SW 1271 (cell line): ENCODE results near the gene KCNQ1.

ENCODE experiments used
- DNase-seq, 2 experiments: peaks; one replicate each; lab custom pipeline; 2025; lab: John Stamatoyannopoulos, UW

KCNQ1 gene

DNA sequence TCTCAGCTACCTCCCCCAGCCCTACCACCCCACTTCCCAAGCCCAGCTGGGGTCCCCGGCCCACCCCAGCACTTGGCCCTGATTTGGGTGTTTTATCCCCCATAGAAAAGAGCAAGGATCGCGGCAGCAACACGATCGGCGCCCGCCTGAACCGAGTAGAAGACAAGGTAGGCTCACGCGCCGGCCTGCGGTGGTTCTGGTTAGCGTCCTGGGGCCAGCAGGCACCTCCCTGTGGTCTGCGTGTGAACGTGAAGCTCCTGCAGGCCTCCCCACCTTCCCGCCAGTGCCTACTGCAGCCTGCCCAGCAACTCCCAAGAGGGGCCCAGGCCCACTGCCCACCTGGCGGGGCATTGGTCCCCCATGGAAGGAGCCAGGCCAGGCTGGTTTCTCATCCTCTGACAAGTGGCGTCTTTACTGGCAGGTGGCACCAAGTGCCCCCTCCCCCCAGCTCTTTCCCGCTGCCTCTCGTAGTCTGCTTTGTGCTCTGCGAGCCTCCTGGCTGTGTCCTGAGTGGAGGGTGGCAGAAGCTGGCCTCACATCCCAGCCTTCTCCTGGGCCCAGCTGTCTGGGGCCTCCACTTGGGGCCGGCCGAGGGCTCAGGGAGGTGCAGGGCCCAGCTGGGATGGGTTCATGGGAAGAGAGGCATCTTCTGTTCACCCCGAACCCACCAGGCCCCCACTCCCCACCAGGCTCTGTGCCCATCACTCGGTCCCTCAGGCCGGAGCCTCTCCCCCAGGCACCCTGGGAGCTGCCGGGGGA, 333.2 kb downstream of the KCNQ1 start:
- no peak for DNase-seq

DNA sequence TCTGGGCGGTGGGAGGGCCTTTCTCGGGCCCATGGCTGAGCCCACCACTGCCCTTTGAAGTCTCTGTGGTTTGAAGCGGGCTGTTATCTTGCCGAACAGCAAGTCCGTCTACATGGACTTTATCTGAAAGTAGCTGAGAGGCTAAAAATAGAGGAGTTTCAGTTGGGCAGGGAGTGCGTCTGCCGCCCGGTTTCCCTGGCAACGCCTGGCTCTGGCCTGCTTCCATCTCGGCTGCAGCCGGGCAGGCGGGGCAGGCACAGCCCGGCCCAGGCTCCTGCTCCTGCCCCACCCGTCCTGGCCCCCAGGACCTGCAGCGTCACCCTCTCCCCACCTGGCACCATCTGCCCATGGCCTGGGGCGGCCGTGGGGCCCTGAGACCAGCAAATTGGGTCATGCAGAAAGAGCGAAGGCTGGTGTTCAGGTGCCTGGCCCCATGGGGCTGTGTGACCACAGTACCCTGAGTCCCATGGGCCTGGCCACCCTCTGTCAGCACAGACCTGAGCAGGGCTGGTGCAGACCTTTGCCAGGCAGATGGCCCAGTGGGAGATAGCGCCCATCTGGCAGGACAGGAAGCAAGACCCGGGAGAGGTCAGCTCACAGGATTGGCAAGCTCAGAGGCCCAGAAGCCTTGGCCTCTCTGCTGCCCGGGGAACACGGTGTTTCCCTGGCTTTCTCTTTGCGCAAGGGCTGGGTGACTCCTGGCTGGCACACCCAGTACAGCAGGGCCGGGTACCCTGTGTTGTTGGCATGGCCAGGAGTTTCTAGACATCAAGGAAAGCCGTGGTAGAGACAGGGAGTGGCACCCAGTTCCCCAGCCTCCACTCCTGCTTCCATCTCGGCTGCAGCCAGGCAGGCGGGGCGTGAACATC, 334.1 kb downstream of the KCNQ1 start:
- no peak for DNase-seq

DNA sequence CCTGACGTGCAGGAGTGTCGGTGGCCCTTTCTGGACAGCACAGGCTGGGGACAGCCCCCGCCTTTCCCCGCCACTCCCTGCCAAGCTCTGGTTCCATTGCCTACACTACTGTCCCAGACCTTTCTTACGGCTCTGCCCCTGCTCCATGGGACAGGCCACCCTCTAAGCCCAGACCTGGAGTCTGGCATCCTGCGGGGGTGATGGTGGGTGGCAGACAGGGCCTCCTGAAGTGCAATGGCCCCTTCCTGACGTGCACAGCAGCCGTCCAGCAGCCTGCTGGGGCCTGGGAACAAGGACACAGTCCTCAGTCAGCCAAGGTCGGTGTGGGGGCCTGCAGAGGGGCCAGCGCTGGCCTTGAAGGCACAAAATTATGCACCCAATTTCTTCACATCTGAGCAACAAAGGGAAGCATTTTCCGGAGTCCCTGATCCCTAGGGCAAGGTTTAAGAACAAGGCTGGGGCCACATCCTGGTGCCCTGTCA, 334.7 kb downstream of the KCNQ1 start:
- no peak for DNase-seq

DNA sequence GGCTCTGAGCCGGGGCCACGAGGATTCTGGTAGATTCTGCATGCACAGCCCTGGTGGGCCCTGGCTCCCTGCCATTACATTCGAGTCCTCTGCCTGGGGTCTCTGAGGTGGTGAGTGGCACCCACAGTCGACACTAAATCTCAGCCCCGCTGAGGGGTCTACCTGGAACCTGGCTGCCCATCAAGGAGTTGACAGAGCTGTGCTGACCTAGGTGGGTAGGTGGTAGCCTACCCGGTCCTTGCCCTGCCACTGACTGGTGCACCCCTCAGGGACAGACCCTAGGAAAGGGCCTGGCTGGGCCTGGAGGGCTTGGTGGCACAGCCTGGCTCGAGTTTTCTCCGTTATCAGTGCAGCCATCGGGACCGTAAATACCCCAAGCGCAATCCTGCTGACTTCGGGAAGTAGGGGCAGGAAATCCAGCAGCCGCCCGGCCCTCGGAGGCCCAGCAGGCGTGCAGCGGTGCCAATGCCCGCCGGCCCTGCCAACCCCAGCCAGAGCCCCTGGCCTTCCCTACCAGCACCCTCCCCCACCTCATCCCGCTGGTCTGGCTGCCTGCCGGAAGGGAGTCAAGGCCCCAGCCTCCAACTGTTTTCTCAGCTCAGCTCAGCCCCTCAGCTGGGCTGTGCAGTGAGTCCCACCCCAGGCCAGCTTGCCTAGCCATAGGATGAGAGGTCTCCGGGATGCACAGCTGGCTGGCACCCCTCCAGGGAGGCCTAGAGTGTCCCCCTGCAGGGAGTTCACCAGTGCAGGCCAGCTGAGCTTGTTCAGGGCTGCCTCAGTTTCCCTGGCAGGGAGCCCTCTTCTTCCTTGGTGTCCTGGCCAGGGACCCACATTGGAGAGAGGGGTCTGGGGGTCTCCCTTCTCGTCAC, 335.4 kb downstream of the KCNQ1 start:
- DNase-seq, result no peak

DNA sequence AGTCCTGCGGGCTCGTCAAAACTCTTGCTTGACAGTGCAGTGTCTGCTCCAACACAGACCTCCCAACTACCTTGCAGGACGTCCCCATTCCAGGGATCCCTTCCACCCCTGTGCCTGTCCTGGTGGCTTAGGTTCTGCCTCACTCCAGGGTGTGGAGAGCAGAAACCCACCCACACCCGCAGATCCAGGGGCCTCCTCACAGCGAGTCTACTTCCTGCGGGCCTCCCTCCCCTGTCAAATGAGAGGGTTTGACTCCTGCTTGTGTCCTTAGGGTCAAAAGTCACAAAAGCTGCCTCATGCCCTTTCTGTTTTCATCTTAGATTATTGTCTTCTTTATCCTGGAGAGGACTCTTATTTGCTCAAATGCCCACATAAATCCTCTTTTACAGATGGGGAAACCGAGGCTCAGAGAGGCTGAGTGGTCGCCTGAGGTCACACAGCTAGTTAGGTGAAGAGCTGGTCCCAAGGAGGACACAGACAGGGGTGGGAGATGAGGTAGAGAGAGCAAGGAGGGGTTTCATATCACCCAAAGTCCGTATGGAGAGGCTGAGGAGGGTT, 336.1 kb downstream of the KCNQ1 start:
- no peak for DNase-seq

DNA sequence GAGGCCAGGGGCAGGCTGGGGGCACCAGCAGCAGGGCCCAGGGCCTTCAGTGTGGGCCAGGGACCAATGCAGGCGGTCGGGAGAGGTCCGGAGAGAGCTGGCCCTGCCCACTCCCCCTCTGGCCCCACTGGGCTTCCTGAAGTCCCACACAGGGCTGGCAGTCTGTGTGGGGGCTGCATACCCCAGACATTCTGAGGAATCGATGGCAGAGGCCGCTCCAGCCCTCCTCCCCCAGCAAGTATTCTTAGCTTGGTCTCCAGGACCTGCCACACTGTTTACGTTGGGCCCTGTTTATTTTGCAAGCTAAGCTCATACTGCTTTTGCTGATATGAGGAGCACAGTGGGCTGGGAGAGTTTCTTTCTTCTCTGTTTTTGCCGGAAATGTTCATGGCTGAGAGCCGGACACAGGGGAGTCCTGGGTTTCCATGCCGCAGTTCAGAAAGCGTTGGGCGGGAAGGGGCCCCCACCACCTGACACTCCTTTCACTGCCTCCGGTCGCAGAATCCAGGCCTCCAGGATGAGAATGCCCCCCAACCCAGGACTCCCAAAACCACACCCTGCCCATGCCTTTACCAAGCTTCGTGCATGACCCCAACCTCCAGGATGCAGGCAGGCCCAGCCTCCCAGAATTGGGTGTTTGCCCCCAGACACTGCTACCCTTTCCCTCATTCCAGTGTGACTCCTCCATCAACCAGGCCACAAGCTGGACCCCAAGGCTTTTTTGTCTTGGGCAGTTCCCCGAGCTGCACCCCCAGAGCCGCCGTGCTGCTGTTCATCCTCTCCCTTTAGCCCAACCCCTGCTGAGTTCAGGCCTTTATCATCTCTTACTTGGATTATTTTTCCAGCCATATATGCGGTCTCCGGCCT, 336.8 kb downstream of the KCNQ1 start:
- no peak for DNase-seq

DNA sequence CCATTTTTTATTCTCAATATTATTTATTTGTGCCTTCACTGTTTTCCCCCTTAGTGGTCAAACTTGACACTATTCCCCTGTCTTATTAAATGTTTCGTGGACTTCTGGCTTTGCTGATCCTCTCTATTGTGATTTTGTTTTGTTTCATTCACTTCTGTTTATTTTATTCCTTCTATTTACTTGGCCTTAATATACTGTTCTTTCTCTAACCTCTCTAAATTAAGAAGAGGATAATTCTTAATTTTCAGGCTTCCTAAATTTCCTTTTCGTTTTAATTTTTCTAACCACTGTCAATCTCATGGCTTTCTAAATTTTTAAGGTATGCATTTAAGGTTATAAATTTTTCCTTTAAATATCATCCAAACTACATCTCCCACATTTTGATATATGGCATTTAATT, 338.0 kb downstream of the KCNQ1 start:
- DNase-seq, result no peak

DNA sequence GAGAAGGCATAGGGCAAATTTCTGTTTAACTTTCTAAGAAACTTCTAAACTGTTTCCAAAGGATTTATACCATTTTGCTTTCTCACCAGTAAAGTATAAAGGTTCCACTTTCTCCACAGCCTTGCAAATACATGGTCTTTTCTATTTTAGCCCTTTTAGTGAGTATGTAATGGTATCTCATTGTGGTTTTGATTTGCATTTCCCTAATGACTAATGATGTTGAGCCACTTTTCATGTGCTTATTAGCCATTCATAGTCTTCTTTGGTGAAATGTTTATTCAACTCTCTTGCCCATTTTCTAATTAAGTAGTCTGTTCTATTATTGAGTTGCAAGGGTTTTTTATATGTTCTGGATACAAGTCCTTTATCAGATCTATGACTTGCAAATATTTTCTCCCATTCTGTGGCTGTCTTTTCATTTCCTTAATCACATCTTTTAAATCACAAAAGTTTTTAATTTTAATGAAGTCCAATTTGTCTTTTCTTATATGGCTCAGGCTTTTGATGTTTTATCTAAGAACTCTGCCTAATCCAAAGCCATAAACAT, 338.8 kb downstream of the KCNQ1 start:
- no peak for DNase-seq

DNA sequence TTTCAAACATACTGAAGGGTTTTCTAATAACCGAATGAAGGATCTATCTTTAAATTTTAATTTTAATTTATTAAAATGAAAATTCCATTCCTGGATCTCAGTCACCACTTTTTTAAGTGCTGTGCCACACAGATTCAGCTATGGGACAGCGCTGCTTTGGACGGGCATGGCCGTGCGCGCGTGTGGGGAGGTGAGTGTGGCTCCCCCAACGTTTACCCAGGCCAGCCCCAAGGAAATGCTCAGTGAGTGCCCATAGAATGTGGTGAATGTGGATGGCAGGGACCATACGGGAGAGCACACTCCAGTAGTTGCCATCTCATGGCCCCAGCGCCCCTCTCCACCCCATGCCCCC, 343.0 kb downstream of the KCNQ1 start:
- no peak for DNase-seq

DNA sequence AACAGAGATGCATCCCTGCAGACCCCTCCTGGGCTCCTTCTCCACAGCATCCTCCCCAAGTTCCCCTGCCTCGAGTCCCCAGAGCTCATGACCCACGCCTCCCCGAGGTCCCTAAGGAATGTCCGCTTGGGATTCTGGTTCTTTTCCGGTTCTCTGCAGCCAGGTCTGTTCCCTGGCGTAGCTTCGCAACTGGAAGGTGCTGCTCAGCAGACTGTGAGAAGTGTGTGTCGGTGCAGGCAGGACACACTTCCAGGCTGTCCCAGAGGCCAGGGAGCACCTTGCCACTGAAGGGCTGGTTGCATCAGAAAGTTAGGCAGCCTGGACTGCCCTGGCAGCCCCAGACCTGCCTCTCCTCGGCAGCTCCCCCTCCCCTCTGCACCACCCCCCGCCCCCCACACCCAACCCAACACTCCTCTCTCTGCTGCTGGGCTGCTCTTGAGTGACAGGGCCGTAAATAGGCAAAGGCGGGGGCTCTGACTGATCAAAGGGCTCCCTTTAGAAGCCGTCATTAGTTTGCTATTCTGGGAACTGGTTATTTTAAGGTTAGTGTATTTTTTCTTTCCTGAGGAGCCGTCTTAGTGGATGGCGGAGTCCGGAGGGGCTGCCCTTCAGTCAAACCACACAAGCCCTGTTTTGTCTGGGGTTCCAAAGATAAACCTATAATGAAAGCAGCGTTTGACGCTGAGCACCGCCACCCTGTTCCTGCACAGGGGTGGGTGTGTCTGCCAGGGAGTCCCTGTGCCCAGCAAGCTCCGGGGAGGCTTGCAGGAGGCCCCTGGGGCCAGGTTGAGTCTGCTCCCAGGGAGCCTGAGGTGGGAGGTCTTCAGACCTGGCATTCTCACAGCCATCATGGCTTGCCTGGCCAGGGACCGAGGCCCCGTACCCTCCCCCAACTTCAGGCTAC, 343.6 kb downstream of the KCNQ1 start:
- DNase-seq, result no peak

DNA sequence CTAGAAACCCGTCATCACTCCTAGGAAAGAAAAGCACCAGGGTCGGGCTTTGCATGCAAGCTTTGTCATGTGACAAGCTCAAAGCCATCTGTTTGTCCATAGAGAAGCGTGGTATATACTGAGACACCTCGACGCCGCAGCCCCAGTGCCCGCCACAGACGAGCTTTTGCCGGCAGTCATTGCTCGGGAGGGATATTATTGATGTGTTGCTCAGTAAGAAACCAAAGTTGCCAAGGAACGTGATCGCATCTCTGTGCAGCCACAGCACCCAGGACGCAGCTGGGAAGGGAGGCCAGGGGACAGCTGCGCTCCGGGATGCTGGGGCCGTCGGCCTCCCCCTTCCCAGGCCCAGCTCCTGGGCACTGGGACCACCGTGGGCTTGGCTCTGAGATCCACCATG, 344.5 kb downstream of the KCNQ1 start:
- no peak for DNase-seq

DNA sequence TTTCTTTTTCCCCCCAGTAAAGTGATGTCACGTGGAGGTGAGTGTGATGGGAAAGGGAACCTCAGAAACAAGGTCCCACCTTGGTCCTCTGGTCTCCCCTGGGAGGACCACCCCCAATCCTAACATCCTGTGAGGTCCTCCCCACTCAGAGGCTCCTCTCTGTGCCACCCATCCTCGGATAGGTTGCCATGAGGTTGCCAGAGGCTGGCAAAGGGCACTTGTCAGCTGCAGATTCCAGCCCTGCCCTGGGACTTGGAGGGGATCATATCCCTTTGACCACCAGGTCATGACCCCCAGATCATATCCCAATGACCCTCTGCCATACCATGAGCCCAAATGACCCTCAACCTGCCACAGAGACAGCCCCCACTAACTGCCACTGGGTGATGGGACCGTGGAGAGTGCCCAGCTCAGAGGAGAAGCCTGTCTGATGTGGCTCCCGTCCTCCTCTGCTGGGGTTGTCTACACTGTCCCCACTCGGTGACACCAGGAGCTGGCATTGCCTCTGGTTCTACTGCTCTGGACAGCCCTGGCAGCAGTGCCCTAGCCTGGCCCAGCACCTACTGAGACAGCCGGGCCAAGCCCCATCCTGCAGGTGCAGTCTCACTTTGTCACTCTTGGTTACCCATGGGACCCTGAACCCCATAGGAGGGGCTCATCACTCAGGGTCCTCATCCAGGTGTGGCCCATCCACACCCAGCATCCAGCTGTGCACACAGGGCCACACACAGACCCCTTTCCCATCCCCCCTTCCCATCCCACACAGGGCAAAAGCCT, 345.2 kb downstream of the KCNQ1 start:
- DNase-seq, result no peak

DNA sequence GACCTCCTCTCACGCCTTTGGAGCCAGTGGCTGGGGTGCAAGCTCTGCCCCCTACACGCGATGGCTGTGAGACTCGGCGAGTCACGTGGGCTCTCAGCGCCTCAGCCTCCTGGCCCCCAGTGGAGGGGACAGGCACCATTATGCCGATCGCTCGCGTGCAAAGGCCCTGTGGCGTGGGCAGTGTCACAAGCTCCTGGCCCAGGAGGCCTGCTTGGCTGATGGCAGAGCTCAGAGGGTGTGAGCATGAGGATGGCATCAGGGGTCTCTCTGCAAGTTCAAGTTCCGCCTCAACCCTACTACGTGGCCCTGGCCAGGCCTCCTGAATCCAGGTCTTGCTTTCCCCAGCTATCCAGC, 345.7 kb downstream of the KCNQ1 start:
- DNase-seq, result no peak

DNA sequence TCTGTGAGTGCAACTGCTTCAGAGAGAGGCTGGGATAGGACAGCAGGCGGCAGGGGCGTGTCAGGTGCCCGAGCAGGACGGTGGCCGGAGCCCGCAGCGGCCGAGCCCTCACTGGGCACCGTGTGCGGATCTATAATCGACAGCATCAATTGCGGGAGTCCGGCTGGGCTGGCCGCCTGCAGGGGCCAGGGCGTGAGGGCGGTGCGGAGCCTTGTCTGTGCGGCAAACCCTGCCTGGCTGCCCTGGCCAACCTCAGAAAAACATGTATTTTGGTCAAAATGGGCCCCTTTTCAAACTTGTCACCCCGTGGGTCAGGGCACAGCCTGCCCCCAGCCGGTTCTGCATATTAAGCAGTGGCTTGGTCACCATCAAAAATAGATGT, 346.3 kb downstream of the KCNQ1 start:
- no peak for DNase-seq

DNA sequence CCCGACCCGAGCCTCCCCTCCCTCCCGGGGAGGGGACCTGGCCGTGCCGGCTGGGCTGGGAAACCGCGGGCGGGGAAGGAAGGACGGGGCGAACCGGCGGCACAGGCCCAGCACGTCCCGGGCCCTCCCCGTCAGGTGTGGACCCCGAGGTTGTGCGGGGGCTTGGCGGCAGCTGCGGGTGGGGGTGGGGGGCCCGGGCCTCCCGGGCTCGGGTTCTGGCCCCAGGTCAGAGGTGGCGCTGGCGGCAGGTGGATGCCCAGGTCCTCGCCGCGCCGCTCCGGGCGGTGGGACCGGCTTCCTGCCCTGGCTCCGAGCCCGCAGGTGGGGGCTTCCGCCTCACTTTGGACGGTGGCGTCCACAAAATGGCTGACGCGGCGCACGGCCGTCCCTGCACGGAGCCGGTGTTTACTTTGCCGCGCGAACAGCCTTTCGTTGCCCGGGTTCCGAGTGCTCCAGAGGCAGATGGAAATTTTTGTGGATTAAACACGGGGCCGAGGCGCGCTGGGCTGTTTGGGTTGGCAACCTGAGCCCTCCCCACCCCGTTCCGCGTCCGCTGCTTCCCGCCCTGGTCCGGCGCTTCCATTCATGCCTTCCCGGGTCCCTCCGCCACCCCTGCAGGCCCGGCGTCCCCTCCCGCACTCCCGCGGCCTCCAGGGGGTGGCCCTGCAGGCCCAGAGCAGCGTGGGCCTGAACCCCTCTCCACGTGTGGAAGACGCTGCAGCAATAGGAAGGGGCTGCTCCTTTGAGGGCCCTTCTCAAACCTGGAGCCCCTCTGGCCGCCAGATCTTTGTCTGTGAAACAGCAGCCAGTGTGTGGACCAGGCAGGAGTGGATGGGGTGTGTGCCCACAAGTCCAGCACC, 346.9 kb downstream of the KCNQ1 start:
- no peak for DNase-seq

DNA sequence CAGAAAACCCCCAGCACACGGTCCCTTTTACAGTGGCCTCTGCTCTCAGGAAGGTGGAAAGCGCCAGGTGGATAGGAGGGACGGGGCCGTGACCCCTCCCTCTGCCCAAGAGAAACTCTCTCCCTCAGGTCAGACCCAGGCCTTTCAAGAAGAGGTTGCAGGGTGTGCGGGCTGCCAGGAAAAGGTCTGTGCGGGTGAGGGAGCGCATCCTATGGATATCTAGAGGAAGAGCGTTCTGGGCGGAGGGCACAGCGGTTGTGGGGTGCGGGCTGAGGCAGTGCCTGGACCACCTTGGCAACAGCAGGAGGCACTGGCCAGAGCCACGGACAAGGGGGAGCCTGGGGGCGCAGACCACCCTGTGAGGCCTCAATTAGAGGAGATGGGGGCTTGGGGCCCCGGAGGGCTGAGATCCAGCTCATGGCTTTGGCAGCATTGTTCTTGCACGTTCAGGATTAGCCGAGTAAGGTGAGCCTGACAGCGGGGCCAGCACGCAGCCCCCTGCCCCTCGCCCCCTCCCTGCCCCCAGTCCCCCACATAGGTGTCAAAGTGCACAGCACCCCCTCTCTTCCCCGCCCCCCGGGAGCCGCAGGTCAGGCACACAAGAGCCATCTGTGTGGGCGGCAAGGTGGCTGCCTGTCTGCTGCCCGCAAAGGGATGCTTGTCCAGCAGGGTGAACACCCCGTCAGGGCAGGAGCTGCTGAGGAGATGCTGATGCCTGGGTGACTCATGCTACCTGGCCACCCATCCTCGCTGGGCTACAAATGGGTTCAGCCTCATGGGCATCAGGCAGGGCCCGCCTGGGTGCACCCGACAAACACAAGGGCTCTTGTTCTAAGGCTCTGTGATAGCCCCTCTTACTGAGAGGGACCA, 347.8 kb downstream of the KCNQ1 start:
- no peak for DNase-seq

DNA sequence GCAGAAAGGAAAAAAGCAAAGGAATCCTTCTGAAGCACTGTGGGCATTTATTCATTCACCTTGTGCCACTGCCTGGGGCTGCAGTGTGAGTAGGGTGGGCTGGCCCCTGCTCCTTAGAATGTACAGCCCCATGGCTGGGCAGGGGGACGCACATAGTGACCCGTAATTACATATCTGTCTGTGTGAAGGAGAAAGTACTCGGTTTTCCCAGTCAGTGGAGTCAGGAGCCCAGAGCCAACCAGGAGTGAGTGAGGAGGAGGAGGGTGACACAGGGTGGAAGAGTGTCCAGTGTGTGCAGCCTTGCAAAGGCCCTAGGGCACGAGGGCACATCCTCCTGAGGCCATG, 348.9 kb downstream of the KCNQ1 start:
- no peak for DNase-seq
